H54 (cell line): ENCODE results near the gene SORBS2.

Experiments
- DNase-seq: peaks from one replicate; pipeline ENCODE4 v3.0.0; 2011; ENCODE audit warnings: low spot score, mixed read lengths; ENCODE audit not compliant: insufficient read length
- FAIRE-seq: peaks from 3 replicates; lab custom pipeline; 2011; peaks lifted over from hg19 to GRCh38; lab: Jason Lieb, UNC
- POLR2A ChIP-seq: IDR thresholded peaks from 2 replicates; pipeline ENCODE4 v1.6.1; 2011; ENCODE audit warnings: low read depth, mild to moderate bottlenecking, low read length

SORBS2 gene

GRCh38 chr4:185830263-185830994, 18.4 kb upstream of the SORBS2 start:
- DNase-seq (no peak), FAIRE-seq (no peak)
- no peak for TF ChIP-seq POLR2A

DNA sequence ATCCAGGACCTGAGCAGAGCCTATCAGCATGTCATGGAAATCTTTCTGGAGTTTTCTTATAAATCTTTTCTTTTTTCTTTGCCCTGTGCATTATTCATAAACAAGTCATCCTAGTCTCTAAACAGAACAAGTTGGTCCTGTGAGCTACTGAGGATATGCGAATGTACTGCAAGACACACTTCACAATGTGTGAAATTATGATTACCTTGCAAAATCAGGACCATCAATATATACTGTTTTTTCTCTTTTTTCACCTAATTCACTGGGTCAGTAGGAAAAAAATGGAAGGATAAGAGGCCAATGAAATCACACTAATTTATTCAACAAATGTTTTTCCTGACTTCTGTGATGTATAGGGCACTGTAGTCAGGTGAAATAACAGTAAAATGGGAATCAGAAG, 14.4 kb upstream of the SORBS2 start:
- DNase-seq, result no peak
- FAIRE-seq, result no peak
- TF ChIP-seq POLR2A, result no peak

GRCh38 chr4:185825737-185826136, 13.7 kb upstream of the SORBS2 start:
- no peak for FAIRE-seq

GRCh38 chr4:185822791-185823190, 10.8 kb upstream of the SORBS2 start:
- no peak for TF ChIP-seq POLR2A
- FAIRE-seq, result no peak
- no peak for DNase-seq

More at GRCh38 chr4:185825737-185826136, 13.7 kb upstream of the SORBS2 start:
- TF ChIP-seq POLR2A, result no peak
- no peak for DNase-seq

DNA sequence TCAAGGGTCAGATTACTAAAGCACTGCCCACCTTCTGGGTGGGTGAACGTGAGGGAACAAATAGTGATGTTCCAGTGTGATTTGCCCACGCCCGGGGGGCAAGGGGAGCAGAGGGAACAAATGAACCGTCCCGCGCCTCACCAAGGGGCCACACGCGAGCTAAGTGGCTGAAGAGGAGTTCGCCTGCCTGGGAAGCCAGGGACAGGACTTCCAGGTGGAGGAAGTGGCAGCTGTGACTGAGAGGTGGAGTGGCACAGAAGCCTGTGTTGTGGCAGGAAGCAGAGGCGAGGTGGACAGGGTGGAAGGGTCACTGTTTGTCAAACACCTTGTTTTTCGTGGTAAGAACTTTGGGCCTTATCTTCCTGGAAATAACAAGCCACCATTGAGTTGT, 9.0 kb upstream of the SORBS2 start:
- FAIRE-seq (no peak), DNase-seq (no peak)
- no peak for TF ChIP-seq POLR2A

DNA sequence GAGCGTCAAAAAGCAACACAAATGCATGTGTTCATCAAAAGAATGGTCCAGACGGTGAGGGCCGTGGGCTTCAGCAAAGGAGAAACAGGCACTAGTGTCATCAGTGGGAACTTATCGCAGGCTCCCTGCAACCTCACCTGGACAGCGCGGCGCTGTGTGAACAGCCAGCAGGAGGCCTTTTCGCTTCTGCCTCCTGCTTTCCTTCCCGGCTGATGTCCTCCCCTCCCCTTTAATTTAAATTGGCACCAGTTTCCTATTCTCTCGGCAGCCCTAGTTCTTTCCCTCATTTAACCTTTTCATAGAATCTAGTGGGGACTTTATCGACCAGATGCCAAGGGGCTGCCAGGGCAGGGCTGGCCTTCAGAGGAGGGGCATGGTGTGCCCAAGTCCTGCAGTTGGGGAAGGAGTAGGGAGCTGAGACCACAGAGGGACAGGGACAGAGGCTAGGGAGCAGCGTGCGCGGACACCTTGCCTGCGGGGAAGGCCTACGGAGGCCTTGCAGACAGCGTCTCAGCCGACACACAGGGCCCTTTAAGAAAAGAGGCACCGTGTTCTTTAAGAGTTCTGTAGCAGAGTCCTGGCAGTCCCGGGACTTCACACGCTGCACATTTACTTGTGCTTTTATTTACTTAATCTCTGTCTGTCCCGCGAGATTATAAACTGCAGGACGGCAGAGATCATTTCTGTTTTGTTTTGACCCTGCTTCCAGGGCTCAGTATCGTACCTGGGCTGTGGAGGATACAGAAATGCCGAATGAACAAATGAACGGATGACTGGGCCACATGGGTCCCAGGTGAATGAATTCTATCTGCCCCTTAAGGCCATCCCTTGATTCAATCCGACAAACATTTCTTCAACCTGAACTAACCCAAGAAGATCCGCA, 8.4 kb upstream of the SORBS2 start:
- no peak for DNase-seq
- no peak for FAIRE-seq
- no peak for TF ChIP-seq POLR2A

- no peak for TF ChIP-seq POLR2A
- no peak for DNase-seq
- no peak for FAIRE-seq
Measured at GRCh38 chr4:185819144-185819543, 7.2 kb upstream of the SORBS2 start.

GRCh38 chr4:185817403-185817818, 5.4 kb upstream of the SORBS2 start:
- no peak for DNase-seq
- FAIRE-seq, result no peak

DNA sequence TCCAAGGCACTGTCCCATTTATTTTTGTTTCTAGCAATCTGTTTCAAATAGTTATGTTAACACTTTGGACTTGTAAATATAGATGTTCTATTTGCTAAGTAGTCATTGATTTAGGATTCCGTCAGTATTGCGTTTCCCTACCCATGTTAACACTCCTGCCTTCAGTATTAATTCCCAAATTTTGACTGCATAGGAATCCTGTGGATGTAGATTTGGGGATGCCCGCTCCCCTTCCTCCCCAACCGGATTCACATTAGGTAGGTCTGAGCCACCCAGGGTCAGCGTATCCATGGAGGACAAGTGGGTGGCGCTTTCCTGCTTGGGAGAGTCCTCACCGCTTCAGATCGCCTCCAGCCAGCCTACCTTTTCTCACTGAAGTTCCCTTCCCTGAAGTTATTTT, 1.1 kb upstream of the SORBS2 start:
- TF ChIP-seq POLR2A, result no peak
- no peak for DNase-seq
- no peak for FAIRE-seq

More at GRCh38 chr4:185817403-185817818, 5.4 kb upstream of the SORBS2 start:
- no peak for TF ChIP-seq POLR2A

DNA sequence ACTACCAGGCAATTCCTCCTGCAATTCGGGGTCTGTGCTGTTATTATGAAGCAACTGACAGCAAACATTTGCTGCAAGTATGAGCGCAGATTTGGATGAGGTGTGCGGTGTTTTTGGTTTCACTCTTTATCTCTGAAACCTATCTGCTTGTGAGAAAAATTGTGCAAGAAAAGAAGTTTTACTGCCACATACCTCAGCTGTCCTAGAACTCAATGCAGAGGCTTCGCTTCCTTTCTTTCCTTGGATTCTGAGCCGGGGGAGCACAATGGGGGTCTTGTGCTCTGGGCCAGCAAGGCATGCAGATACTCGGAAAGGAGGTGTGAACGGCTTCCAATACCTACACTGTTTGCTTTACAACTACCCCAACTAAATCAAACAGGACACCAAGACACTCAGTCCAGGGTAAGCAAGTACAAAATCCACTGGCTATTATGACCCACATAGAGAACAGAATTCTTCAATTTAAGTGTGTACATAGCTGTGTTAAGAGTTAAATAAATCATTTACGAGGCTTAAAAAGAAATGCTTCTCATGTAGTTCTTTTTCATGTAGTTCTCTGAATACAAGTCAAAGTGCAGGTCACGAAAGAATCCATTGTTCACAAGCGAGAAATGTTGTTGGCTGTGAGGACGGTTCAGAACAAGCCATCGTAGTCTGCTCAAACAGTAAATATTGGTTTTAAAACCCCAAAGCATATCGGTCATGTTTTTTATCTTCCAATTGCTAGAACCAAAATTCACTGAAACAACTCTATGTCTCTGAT, 1.1 kb downstream of the SORBS2 start:
- FAIRE-seq (no peak), DNase-seq (no peak)
- no peak for TF ChIP-seq POLR2A

- DNase-seq, result no peak
- FAIRE-seq, result no peak
- no peak for TF ChIP-seq POLR2A
Measured at GRCh38 chr4:185809533-185810071, 2.4 kb downstream of the SORBS2 start.

DNA sequence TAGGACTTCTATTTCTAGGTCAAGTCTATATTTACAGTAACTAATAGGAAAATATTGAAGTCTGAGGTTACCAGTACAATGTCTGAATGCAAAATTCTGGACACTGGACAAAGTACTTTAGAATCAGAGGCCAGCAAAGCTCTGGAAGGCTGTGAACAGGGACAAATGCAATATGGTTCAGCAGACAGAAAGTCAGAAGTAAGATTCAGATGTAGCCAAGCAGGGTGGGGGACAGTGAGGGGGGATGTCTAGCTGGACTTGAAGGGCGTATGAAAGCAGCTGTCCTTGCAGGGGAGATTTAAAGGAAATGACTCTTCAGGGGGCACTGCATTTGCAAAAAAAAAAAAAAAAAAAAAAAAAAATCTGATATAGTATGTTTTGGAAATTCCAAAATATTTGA, 2.9 kb downstream of the SORBS2 start:
- no peak for TF ChIP-seq POLR2A
- no peak for DNase-seq
- no peak for FAIRE-seq

DNA sequence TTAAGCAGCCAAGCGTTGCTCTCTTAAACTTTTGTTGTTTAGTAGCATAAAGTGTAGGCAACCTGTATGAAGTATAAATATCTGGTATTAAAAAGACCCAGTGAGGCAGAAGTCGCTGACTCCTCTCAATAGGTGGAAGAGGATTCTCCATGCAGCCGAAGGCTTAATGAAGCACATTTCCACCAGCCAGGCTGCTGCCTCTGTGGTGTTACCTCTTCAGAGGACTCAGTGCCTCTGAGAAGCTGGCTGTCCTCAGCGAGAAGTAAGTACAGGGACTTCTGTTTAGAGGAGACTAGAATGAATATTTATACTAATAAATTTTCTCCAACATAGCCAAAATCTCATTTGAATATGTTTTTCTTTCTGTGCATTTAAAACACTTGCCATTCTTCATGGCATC, 6.0 kb downstream of the SORBS2 start:
- FAIRE-seq (no peak), DNase-seq (no peak)
- no peak for TF ChIP-seq POLR2A
